Measurements from ENCODE around the gene ZNF497.
A peak's percentile ranks its signal among the peaks of the same experiment; 100 is the strongest.
"Not testable (repeated sequence)": the region's sequence is repeated elsewhere in the genome, so short reads cannot be mapped to it uniquely, and the experiment has no call there.

ZNF497 gene

GRCh38 chr19:58348080-58348479, 14.5 kb downstream of the ZNF497 start:
- DNase-seq (ENCODE audit: low read depth): not testable (repeated sequence)

GRCh38 chr19:58346961-58347929, 15.3 kb downstream of the ZNF497 start:
- DNase-seq (ENCODE audit: low read depth): peak; percentile 50

- DNase-seq (ENCODE audit: low read depth): no peak
These were observed 17.0 kb downstream of the ZNF497 start for GRCh38 chr19:58345558-58345957.

GRCh38 chr19:58338825-58339558, 23.6 kb downstream of the ZNF497 start:
- no peak for DNase-seq (ENCODE audit: low read depth)

- DNase-seq (ENCODE audit: low read depth): no peak
These were observed 24.2 kb downstream of the ZNF497 start for GRCh38 chr19:58338336-58338735.

- no peak for DNase-seq (ENCODE audit: low read depth)
These were observed 25.7 kb downstream of the ZNF497 start for GRCh38 chr19:58336820-58337219.

GRCh38 chr19:58336216-58336615, 26.3 kb downstream of the ZNF497 start:
- no peak for DNase-seq (ENCODE audit: low read depth)

GRCh38 chr19:58335630-58336029, 26.9 kb downstream of the ZNF497 start:
- DNase-seq (ENCODE audit: low read depth): no peak

GRCh38 chr19:58334691-58335249, 27.8 kb downstream of the ZNF497 start:
- no peak for DNase-seq (ENCODE audit: low read depth)

- DNase-seq (ENCODE audit: low read depth): no peak
These were observed 29.9 kb downstream of the ZNF497 start for GRCh38 chr19:58332697-58333096.

GRCh38 chr19:58330458-58330857, 32.1 kb downstream of the ZNF497 start:
- DNase-seq (ENCODE audit: low read depth): no peak

GRCh38 chr19:58328999-58329398, 33.6 kb downstream of the ZNF497 start:
- DNase-seq (ENCODE audit: low read depth): no peak

- DNase-seq (ENCODE audit: low read depth): peak; percentile 81
These were observed 35.4 kb downstream of the ZNF497 start, which contains the start of gene ZSCAN22 for GRCh38 chr19:58326914-58327726. Gene ZSCAN22 (plus strand): TSS chr19:58326994. CDS start chr19:58334803, 7,809 bp downstream.

GRCh38 chr19:58326501-58326913, 36.0 kb downstream of the ZNF497 start:
- DNase-seq (ENCODE audit: low read depth): no peak

GRCh38 chr19:58325311-58326022, 37.1 kb downstream of the ZNF497 start:
- DNase-seq (ENCODE audit: low read depth): no peak

GRCh38 chr19:58319241-58319640, 43.3 kb downstream of the ZNF497 start:
- DNase-seq (ENCODE audit: low read depth): no peak

GRCh38 chr19:58318297-58318696, 44.3 kb downstream of the ZNF497 start:
- DNase-seq (ENCODE audit: low read depth): no peak

GRCh38 chr19:58317476-58318072, 45.0 kb downstream of the ZNF497 start:
- DNase-seq (ENCODE audit: low read depth): no peak

- DNase-seq (ENCODE audit: low read depth): no peak
These were observed 47.0 kb downstream of the ZNF497 start for GRCh38 chr19:58315580-58315979.

- DNase-seq (ENCODE audit: low read depth): no peak
These were observed 51.1 kb downstream of the ZNF497 start for GRCh38 chr19:58311345-58311865.

Measured in stimulated activated CD8-positive, alpha-beta memory T cell treated with anti-CD3 and anti-CD28 coated beads, Interleukin-12 subunit alpha, Interleukin-12 subunit beta, amount 100 ng/mL, for 4 hours (primary cell).